ENCODE data around the gene SRCIN1.

Gene SRCIN1

GRCh38 chr17:38637951-38638350, 32.2 kb upstream of the SRCIN1 start:
- TF ChIP-seq POLR2AphosphoS5 (IDR thresholded peaks at IDR 0.05; ENCODE audit: low read depth, low read length) = no peak
- TF ChIP-seq FOXP2 (optimal IDR thresholded peaks at IDR 0.05; ENCODE audit: borderline replicate concordance, extremely low read depth, extremely low read length, insufficient read depth) = no peak
- TF ChIP-seq SIN3A (IDR thresholded peaks at IDR 0.05; ENCODE audit: borderline replicate concordance, insufficient read depth, low read length) = no peak
- TF ChIP-seq REST (IDR thresholded peaks at IDR 0.05; ENCODE audit: insufficient read depth in 1 of 2, low read depth in 2 of 2, low read length in 2 of 2) = no peak
- no peak for TF ChIP-seq TAF1 (IDR thresholded peaks at IDR 0.05; ENCODE audit: borderline replicate concordance, insufficient read depth, low read length)

- TF ChIP-seq SIN3A (IDR thresholded peaks at IDR 0.05; ENCODE audit: borderline replicate concordance, insufficient read depth, low read length) (no peak), REST (IDR thresholded peaks at IDR 0.05; ENCODE audit: insufficient read depth in 1 of 2, low read depth in 2 of 2, low read length in 2 of 2) (no peak), POLR2AphosphoS5 (IDR thresholded peaks at IDR 0.05; ENCODE audit: low read depth, low read length) (no peak)
Measured at GRCh38 chr17:38636054-38636453, 30.3 kb upstream of the SRCIN1 start.

- no peak for TF ChIP-seq POLR2AphosphoS5 (IDR thresholded peaks at IDR 0.05; ENCODE audit: low read depth, low read length)
- no peak for TF ChIP-seq TAF1 (IDR thresholded peaks at IDR 0.05; ENCODE audit: borderline replicate concordance, insufficient read depth, low read length)
- no peak for TF ChIP-seq FOXP2 (optimal IDR thresholded peaks at IDR 0.05; ENCODE audit: borderline replicate concordance, extremely low read depth, extremely low read length, insufficient read depth)
- no peak for TF ChIP-seq SIN3A (IDR thresholded peaks at IDR 0.05; ENCODE audit: borderline replicate concordance, insufficient read depth, low read length)
- no peak for TF ChIP-seq REST (IDR thresholded peaks at IDR 0.05; ENCODE audit: insufficient read depth in 1 of 2, low read depth in 2 of 2, low read length in 2 of 2)
Measured at GRCh38 chr17:38632334-38632733, 26.6 kb upstream of the SRCIN1 start.

- TF ChIP-seq SIN3A (IDR thresholded peaks at IDR 0.05; ENCODE audit: borderline replicate concordance, insufficient read depth, low read length) (no peak), TAF1 (IDR thresholded peaks at IDR 0.05; ENCODE audit: borderline replicate concordance, insufficient read depth, low read length) (no peak), POLR2AphosphoS5 (IDR thresholded peaks at IDR 0.05; ENCODE audit: low read depth, low read length) (no peak)
Measured at GRCh38 chr17:38628441-38628840, 22.7 kb upstream of the SRCIN1 start.

- no peak for TF ChIP-seq TAF1 (IDR thresholded peaks at IDR 0.05; ENCODE audit: borderline replicate concordance, insufficient read depth, low read length)
Measured at GRCh38 chr17:38627957-38628356, 22.2 kb upstream of the SRCIN1 start.

GRCh38 chr17:38625482-38625881, 19.7 kb upstream of the SRCIN1 start:
- no peak for TF ChIP-seq POLR2AphosphoS5 (IDR thresholded peaks at IDR 0.05; ENCODE audit: low read depth, low read length)
- no peak for TF ChIP-seq REST (IDR thresholded peaks at IDR 0.05; ENCODE audit: insufficient read depth in 1 of 2, low read depth in 2 of 2, low read length in 2 of 2)
- TF ChIP-seq FOXP2 (optimal IDR thresholded peaks at IDR 0.05; ENCODE audit: borderline replicate concordance, extremely low read depth, extremely low read length, insufficient read depth) = no peak
- no peak for TF ChIP-seq SIN3A (IDR thresholded peaks at IDR 0.05; ENCODE audit: borderline replicate concordance, insufficient read depth, low read length)
- TF ChIP-seq TAF1 (IDR thresholded peaks at IDR 0.05; ENCODE audit: borderline replicate concordance, insufficient read depth, low read length) = no peak
